ENCODE measurements around the gene COL18A1.

GRCh38 chr21:45421846-45422775 lies 17.1 kb downstream of the COL18A1 start:
- TF ChIP-seq CTCF (IDR thresholded peaks at IDR 0.05) (no peak), POLR2A (IDR thresholded peaks at IDR 0.05; ENCODE audit: low read depth) (no peak)
